Esophagus muscularis mucosa (tissue), 4 donors: ENCODE measurements around the gene TMEM108.

Experiments
- EP300 ChIP-seq: sonication (generic); formaldehyde crosslinking; IDR thresholded peaks from one replicate; pipeline ENCODE4 v1.6.1; 2017; ENCODE audit warnings: antibody characterized with exemption
- POLR2A ChIP-seq: fragments of 450-650 bp; IDR thresholded peaks from one replicate; pipeline ENCODE4 v1.6.1; 2017; ENCODE audit warnings: antibody characterized with exemption, moderate library complexity, mild to moderate bottlenecking, low read depth
- TF ChIP-seq, protein P1 (sequence below), 3 experiments: fragments of 200-600 bp in 2 of 3; fragments of 450-650 bp in 1 of 3; sonication (generic) in 2 of 3; IDR thresholded peaks; one replicate each; pipeline ENCODE4 v1.5.1; 2017 to 2019; ENCODE audit warnings: antibody characterized with exemption in 3 of 3, mild to moderate bottlenecking in 2 of 3, moderate library complexity in 1 of 3

DNA sequence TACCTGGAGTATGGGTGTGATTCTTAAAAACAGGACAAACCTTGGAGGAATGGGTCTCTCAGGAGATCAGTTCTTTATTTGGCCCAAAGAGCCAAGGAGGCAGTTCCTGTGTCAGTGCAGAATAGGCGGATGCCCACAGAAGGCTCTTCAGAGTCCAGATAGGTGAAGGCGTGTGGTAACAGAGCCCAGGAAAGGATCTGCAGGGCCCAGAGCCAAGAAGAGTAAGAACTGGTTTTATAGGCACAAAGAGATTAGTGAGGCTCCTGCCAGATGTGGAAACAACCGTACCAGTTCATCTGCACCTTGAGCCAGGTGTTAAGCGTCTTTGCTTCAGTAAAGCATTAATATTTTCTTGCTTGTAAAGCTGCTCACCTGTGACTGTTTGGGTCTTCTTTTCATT lies 221.6 kb downstream of the TMEM108 start:
- TF ChIP-seq, protein P1, sequence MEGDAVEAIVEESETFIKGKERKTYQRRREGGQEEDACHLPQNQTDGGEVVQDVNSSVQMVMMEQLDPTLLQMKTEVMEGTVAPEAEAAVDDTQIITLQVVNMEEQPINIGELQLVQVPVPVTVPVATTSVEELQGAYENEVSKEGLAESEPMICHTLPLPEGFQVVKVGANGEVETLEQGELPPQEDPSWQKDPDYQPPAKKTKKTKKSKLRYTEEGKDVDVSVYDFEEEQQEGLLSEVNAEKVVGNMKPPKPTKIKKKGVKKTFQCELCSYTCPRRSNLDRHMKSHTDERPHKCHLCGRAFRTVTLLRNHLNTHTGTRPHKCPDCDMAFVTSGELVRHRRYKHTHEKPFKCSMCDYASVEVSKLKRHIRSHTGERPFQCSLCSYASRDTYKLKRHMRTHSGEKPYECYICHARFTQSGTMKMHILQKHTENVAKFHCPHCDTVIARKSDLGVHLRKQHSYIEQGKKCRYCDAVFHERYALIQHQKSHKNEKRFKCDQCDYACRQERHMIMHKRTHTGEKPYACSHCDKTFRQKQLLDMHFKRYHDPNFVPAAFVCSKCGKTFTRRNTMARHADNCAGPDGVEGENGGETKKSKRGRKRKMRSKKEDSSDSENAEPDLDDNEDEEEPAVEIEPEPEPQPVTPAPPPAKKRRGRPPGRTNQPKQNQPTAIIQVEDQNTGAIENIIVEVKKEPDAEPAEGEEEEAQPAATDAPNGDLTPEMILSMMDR (IDR thresholded peaks at IDR 0.05), result no peak
- TF ChIP-seq POLR2A (no peak), EP300 (no peak)
